HG03095 (cell line): ENCODE measurements around the gene ARHGAP4.

Experiments used
- ATAC-seq: cut with Tn5 transposase; IDR thresholded peaks from one replicate; pipeline ENCODE4 v1.9.1; 2021; ENCODE audit warnings: moderate library complexity; ENCODE audit not compliant: unreplicated experiment

Gene ARHGAP4

DNA sequence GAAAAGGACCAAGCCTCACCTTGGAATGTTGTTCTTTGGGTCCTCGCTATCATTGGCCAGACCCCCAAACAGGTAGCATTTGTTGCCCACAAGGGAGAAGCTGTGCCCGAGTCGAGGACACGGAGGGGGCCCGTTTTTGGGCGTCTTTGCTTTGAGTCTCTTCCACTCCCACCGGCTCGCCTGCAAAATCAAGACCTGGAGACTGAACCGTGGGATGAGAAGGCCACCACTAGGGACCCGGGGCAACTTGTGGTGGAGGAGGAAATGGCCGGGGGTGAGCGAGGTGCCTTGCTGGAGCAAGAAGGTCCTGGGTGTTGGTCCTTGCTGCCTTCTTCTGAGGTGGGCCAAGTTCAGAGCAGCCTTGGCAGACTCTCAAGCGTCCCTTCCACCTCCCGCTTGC is 38.0 kb upstream of the ARHGAP4 start:
- no peak for ATAC-seq

DNA sequence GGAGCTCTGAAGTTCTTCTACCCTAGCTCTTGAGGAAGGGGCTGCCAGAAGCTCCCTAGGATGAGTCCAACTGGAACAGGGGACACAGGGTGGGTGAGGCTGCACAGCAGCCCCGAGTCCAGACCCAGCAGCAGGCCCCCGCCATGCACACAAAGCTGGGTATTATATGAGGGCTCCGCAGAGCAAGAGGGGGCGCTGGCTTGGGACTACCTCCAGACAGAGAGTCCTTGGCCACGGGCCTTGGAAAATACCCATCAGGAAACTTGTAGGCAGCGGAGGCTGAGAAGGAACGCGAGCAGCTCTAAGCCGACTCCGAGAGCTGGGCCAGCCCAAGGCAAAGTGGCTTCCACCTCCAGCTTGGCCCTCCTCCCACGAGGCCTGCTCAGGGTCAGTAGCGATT is 37.5 kb upstream of the ARHGAP4 start:
- ATAC-seq: no peak

DNA sequence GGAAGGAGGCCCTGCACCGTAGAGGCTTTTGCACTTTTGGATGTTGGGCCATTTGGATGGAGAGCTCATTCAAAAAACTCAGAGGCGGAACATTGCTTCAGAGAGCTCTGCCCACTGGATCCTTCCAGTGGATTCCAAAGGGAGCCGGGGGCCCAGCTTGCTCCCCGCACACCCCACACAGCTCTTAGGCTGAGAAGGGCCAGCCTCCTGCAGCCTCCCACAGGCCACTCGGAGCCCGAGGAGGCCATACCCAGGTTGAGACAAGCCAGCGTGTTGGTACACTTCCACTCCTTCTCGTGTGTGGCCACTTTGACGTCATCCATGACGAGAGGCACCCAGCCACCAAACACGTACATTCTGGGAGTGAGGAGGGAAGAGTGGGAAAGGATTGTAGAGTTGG is 35.2 kb upstream of the ARHGAP4 start:
- ATAC-seq: no peak

DNA sequence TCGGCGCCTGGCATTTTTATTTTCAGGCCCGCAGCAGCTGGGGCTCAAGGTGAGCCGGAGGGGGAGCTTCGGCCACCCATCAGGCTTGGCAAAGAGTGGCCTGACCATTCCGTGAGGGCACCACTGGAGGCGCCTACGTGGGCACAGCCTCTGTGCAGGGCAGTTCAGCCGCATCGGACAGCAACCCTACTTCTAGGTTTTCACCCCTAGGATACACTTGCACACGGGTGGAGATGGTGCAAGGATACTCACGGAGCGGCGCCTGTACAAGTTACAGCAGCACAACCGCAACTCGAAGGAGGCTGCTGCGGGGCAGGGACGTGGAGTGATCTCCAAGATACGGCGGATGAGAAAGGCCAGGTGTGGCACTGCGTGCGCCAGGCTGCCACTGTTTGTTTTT is 34.7 kb upstream of the ARHGAP4 start:
- no peak for ATAC-seq

DNA sequence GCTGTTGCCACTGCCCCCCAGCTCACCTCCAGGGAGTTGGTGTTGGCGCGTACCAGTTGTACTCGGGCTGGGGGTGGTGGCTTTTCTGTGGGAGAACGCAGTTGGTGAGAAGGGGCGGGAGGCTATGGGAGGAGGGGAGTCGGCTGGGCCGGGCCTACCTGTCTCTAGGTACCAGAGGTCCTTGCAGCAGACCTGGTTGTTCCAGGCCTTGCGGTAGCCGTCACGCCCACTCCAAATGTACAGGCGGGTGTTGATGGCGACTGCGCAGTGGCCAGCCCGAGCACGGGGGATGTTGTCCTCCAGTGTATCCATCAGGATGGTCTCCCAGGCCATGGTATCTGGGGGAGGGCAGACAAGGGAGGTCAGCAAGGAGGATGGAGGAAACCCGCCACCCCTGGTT is 34.0 kb upstream of the ARHGAP4 start:
- ATAC-seq: no peak

- no peak for ATAC-seq
These were observed 33.6 kb upstream of the ARHGAP4 start for GRCh38 chrX:153959649-153960048.

DNA sequence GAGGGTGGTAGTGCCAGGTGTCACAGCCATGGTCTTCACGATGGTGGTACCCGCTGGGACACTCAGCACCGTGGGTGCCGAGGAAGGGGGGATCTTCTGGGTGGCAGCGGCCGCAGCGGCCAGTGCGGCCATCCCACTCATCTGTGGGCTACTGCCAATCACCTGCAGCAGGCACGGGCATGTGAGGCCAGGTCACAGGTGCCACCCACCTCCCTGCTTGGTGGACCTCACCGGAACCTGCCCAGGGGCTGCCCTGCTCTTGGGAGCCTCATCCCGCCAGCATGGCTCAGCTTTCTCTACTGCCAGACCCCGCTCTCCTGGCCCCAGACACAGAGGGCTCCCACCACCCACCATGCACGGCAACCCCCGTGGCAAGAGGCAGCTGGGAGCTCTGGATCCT is 32.5 kb upstream of the ARHGAP4 start:
- no peak for ATAC-seq

GRCh38 chrX:153957224-153957623 is 31.2 kb upstream of the ARHGAP4 start:
- ATAC-seq: no peak

DNA sequence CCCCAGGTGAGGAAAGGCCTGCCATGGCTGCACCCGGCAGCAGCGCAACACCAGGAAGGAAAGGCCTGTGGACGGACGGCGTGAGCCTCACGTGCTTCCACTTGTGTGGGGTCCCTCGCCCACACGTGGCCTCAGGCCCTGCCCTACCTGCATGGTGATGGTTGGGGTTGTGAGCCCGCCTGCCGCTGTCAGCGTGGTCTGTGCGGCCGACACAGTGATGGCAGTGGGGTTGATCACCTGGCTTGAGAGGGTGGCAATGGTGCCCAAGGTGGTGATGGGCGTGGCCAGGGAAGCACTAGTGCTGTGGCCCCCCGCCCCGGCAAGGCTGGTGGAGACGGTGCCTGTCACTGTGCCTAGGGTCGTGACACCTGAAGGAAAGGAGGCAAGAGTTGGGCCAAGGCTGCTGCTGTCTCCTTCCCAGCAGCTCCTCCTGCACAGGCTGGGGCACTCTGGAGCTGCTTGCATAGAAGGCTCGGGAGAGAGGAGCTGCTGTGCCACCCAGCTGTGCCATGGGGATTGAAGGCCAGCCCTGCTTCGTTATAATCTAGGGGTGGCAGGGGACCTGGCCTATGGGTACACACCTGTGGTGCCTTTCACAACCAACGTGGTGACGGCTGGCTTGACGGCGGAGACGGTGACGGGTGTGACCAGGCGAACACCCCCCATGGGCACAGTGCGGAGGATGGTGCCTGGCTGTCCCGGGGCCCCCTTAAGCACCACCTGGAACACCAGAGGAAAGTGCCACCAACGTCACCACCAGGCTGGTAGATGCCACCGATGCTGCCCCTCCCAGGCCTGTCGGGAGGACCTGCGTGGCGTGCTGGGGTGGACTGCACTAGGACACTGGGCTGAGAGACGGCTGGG is 30.2 kb upstream of the ARHGAP4 start:
- no peak for ATAC-seq

- no peak for ATAC-seq
These were observed 29.2 kb upstream of the ARHGAP4 start for GRCh38 chrX:153955228-153955732.

- no peak for ATAC-seq
These were observed 28.6 kb upstream of the ARHGAP4 start for GRCh38 chrX:153954558-153955227.

- no peak for ATAC-seq
These were observed 28.0 kb upstream of the ARHGAP4 start for GRCh38 chrX:153953892-153954557.

GRCh38 chrX:153953342-153953830 is 27.3 kb upstream of the ARHGAP4 start:
- no peak for ATAC-seq

DNA sequence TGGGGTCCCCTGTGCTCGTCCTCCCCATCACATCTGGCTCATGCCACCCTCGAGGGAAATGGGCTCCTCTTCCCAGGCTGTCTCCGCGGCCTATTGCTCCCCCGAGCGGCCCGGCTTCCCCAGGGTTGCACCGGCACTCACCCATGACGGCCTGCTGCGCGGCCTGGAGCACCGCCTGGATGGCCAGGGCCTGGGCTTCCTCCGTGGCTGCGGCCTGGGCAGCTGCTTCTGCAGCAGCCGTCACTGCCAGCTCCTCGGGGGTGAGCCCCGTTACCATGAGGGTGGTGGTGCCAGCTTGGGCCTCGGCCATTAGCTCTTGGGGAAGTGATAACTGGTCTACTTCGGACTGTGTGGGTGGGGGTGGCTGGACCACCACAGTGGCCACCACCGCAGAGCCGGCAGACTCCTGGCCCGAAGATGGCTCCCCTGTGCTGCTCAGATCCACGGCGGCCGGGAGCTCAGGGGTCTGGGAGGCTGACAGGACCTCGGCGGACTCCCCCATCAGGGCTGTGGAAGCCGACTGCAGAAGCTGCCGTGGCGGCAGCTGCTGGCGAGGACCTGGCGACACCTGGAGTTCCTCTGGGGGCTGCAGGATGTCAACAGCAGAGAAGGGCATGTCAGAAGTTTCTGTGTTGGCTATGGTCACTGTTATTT is 26.4 kb upstream of the ARHGAP4 start:
- no peak for ATAC-seq

DNA sequence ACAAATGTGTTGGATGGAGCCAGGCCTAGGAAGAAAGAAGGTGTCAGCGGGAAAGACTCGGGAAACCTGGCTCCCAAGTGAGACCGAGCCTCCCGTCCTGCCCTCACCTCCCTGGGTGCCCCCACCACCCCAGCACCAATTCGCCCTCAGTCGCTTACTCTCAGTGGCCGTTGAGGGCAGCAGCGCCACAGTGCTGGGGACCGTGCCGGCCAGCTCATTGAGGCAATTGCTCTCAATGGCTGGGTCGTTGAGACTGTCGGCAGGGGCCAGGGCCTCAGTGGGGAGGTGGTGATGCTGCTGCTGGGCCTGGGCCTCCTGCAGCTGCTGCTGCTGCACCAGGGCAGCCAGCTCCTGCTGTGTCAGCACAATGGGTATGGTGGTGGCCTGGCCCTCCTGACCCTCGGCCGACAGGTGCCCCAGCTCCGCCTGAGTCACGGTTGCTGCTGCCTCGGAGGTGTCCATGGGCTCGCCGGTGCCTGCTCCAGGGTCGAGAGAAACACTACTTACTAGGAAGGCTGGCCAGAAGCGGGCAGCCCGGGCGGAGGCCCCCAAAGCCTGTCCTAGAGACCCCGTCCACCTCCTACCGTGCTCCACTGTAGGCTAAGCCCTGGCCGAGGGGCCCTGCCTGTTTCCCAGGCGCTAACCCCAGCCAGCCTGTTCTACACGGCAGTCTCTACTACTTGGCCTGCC is 25.8 kb upstream of the ARHGAP4 start:
- ATAC-seq: no peak

DNA sequence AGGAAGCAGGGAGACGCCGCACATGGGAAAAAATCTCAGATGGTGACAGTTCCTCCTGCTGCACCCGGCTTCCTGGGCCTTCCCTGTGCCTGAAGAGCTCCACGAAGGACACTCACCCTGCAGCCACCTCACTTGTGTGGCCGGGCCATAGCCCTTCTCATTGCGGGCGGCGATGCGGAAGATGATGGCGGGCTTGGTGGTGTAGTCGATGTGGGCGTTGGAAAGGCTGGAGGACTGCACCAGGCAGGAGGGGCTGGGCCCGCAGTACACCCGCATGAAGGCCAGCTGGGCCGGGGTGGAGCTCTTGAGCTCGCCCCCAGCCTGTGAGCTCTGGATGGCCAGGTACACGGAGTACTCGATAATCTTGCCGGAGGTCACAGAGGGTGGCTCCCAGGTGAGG is 24.1 kb upstream of the ARHGAP4 start:
- no peak for ATAC-seq

DNA sequence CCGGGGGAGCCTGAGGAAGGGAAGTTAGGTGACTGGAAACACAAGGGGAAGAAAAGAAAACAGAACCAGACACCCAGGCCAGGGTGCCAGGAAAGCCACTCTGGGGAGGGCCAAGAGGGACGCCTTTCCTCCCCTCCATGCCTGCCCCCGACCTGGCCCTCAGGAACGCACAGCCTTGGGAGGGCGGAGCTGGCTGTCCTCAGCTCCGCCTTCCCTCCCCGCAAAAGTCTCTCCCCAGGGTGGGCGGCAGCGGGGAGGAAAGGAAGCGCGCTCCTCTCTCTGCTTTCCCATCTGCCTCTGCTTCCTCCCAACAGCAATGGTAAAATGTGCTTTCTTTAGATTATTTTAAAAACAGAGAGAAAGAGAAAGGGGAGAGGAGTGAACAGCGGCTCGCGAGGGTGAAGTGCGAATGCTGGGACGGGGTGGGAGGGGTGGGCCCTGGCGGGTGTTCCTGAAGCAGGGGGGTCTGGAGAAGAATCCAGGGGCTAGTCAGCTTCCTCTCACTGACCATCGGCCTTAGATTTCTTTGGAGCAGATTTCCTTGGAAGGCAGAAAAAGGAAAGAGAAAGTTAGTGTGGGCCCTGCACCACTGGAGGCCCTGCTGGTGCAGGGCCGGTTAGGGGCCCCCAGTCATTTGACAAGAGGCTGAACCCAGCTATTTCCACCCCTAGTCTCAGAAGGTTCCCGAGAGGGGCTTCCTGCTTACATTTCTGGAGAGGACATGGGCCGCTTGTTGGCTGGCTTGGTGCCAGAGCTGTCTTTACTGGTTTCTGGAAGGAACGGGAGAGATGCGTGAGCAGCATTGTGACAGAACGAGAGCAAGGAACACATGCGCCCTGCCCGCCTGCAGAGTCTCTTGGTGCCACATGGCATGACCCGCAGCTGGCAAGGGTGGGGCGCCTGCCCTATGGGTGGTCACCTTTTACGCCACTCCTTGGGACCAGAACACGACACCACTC is 23.1 kb upstream of the ARHGAP4 start:
- ATAC-seq: no peak

DNA sequence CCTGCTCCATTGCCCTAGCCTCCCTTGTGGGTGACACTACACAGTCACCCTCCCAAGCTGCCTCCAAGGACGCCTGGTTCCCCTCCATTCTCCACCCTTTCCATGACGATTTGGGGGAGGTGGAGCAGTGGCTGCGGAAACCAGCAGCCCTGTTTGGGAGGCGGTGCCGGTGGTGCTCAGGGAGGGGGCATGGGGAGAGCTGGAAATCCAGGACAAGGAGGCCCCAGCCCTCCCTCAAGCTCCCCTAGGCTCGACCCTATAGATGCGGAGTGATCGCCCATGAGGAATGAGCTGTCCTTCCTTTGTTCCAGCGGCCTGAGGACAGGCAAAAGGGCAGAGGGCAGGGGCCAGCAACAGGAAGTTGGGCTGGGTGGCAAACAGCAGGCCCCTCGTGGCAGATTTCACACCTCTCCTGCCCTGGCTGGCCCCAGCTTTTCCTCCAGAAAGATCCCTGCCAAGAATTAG is 22.0 kb upstream of the ARHGAP4 start:
- no peak for ATAC-seq
